ENCODE data around the gene FAM163A. TPM values are rescaled to one million over a fixed set of nuclear protein-coding genes. Genes with fewer than 3 reads are reported as not detected.

FAM163A gene
- total RNA-seq, 1 experiment from 2014 or later, result 0.46 TPM

DNA sequence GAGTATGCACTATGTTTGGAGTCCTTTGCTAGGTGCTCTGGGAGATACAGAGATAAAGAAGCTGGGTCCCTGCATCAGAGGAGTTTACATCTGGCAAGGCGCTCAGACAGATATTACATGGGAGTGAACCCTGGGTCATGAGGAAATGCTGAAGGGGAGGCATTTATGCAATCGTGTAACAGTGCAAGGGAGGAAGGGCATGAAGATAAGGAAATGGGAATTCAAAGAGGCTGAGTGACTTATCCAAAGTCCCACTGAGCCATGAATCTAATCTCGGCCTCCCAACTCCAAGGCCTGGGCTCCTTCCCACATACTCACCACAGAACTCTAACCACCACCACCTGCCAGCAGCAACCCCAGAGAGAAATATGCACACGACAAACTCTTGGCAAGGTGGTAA, 51.6 kb downstream of the FAM163A start:
- Histone ChIP-seq H2BK5ac (ENCODE audit: insufficient read length, low read length) (no peak overlapping the region), H3K9ac (ENCODE audit: extremely low read depth, insufficient read length, low read length) (no peak overlapping the region), H3K27me3 (ENCODE audit: insufficient read depth, low read length) (no peaks in the 10 kb centered on the region), H4K91ac (ENCODE audit: insufficient read length, low read depth, low read length) (no peak overlapping the region), H2BK12ac (ENCODE audit: insufficient read length, low read depth, low read length) (no peak overlapping the region), H2AK5ac (ENCODE audit: insufficient read length, low read length) (no peak overlapping the region), H3K9me3 (ENCODE audit: control insufficient read depth, low read depth, low read length) (no peaks in the 10 kb centered on the region), H3K27ac (ENCODE audit: insufficient read length, low read depth, low read length) (no peak overlapping the region), H3K4me1 (ENCODE audit: insufficient read depth, low read length) (no peaks in the 10 kb centered on the region), H4K8ac (replicated peaks; ENCODE audit: insufficient read length, low read depth, low read length) (no peak overlapping the region), H3K14ac (ENCODE audit: insufficient read depth, low read length) (no peak overlapping the region), H3K18ac (ENCODE audit: insufficient read length, low read depth, low read length) (no peak overlapping the region), H3K23me2 (ENCODE audit: insufficient read length, low read depth, low read length, poor library complexity, severe bottlenecking) (no peaks in the 10 kb centered on the region), H2BK20ac (ENCODE audit: low read depth, low read length, poor library complexity, severe bottlenecking) (no peak overlapping the region), H3K56ac (ENCODE audit: insufficient read length, low read depth, low read length) (no peak overlapping the region), H2BK120ac (ENCODE audit: low read depth, low read length, poor library complexity, severe bottlenecking) (no peak overlapping the region), H3T11ph (ENCODE audit: low read length) (no peak overlapping the region), H4K20me1 (ENCODE audit: control insufficient read depth, insufficient read depth, insufficient read length) (no peaks in the 10 kb centered on the region), H3K4me2 (ENCODE audit: insufficient read depth, insufficient read length, low read length) (no peak overlapping the region), H3K23ac (ENCODE audit: insufficient read length, low read depth, low read length) (no peak overlapping the region), H2BK15ac (ENCODE audit: low read depth, low read length) (no peak overlapping the region), H4K5ac (ENCODE audit: insufficient read length, low read depth, low read length) (no peak overlapping the region), H3K79me1 (ENCODE audit: insufficient read depth, low read depth, low read length, poor library complexity, severe bottlenecking) (no peaks in the 10 kb centered on the region), H3K79me2 (ENCODE audit: insufficient read depth, low read length) (no peaks in the 10 kb centered on the region), H3K4ac (ENCODE audit: low read depth, low read length) (no peak overlapping the region), H2AFZ (ENCODE audit: low read length) (no peak overlapping the region)
- no peak overlapping the region; a peak in 1 of 5 replicates for H3K4me3 Mint-ChIP-seq
- TF ChIP-seq, protein P1, sequence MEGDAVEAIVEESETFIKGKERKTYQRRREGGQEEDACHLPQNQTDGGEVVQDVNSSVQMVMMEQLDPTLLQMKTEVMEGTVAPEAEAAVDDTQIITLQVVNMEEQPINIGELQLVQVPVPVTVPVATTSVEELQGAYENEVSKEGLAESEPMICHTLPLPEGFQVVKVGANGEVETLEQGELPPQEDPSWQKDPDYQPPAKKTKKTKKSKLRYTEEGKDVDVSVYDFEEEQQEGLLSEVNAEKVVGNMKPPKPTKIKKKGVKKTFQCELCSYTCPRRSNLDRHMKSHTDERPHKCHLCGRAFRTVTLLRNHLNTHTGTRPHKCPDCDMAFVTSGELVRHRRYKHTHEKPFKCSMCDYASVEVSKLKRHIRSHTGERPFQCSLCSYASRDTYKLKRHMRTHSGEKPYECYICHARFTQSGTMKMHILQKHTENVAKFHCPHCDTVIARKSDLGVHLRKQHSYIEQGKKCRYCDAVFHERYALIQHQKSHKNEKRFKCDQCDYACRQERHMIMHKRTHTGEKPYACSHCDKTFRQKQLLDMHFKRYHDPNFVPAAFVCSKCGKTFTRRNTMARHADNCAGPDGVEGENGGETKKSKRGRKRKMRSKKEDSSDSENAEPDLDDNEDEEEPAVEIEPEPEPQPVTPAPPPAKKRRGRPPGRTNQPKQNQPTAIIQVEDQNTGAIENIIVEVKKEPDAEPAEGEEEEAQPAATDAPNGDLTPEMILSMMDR (conservative IDR thresholded peaks at IDR 0.05), result no peak
- H3K9me3 Mint-ChIP-seq, result peaks cover 0 to 3% of the 10 kb centered on the region in 2 experiments; a peak in 2 of 5 replicates
- no peak overlapping the region; a peak in 1 of 7 replicates for H3K27ac Mint-ChIP-seq
- H3K27me3 Mint-ChIP-seq (ENCODE audit: low read depth), result no peaks in the 10 kb centered on the region; the same call in 1 of the 2 replicates
- WGBS (ENCODE audit: extremely low coverage, insufficient read length, low lambda C conversion rate), result no CpG with 5 or more reads among the region's 4 CpGs
- no peak for DNase-seq
- peaks cover 8 to 11% of the 10 kb centered on the region in 2 experiments for H3K4me1 Mint-ChIP-seq
- H3K36me3 Mint-ChIP-seq (ENCODE audit: insufficient read depth in 1 of 3, low read depth in 3 of 3), result no peaks in the 10 kb centered on the region; a peak in 1 of 7 replicates

All from H9 (cell line).